GM23248 (cell line): ENCODE data around the gene TPGS1. TPM values are rescaled to one million over a fixed set of nuclear protein-coding genes. Genes with fewer than 3 reads are reported as not detected.

Source experiments
- DNase-seq: peaks from one replicate; pipeline ENCODE4 v3.0.0-alpha.2; 2015
- H2AFZ ChIP-seq: fragments of 200-600 bp; sonication (generic); 2 replicates; pipeline ENCODE4 v1.6.1; 2016; ENCODE audit warnings: antibody characterized with exemption
- H3F3A ChIP-seq: fragments of 200-600 bp; sonication (generic); 2 replicates; pipeline ENCODE4 v1.6.1; 2016; ENCODE audit warnings: mild to moderate bottlenecking, antibody characterized with exemption, mixed run types; ENCODE audit not compliant: insufficient read depth
- H3K27ac ChIP-seq: fragments of 200-600 bp; sonication (generic); 2 replicates; pipeline ENCODE4 v1.5.1; 2016; ENCODE audit warnings: mild to moderate bottlenecking
- H3K27me3 ChIP-seq: fragments of 200-600 bp; sonication (generic); replicated peaks from 2 replicates; pipeline ENCODE4 v1.6.1; 2016; ENCODE audit warnings: mild to moderate bottlenecking; ENCODE audit not compliant: insufficient read depth
- H3K36me3 ChIP-seq: fragments of 200-600 bp; sonication (generic); 2 replicates; pipeline ENCODE4 v1.6.1; 2016; ENCODE audit warnings: low read depth, mild to moderate bottlenecking
- H3K4me1 ChIP-seq: fragments of 200-600 bp; sonication (generic); 2 replicates; pipeline ENCODE4 v1.6.1; 2016; ENCODE audit warnings: mild to moderate bottlenecking; ENCODE audit not compliant: insufficient read depth
- H3K4me2 ChIP-seq: fragments of 200-600 bp; sonication (generic); one replicate; pipeline ENCODE4 v1.6.1; 2016; ENCODE audit warnings: mild to moderate bottlenecking; ENCODE audit not compliant: unreplicated experiment
- H3K4me3 ChIP-seq: fragments of 200-600 bp; sonication (generic); 2 replicates; pipeline ENCODE4 v1.5.1; 2016; ENCODE audit warnings: mild to moderate bottlenecking
- H3K79me2 ChIP-seq: fragments of 200-600 bp; sonication (generic); 2 replicates; pipeline ENCODE4 v1.6.1; 2016; ENCODE audit warnings: mild to moderate bottlenecking; ENCODE audit not compliant: insufficient read depth
- H3K9ac ChIP-seq: fragments of 200-600 bp; sonication (generic); 2 replicates; pipeline ENCODE4 v1.6.1; 2016; ENCODE audit warnings: mild to moderate bottlenecking
- H3K9me2 ChIP-seq: fragments of 200-600 bp; sonication (generic); 2 replicates; pipeline ENCODE4 v1.6.1; 2016; ENCODE audit warnings: mixed run types, mild to moderate bottlenecking, moderate library complexity; ENCODE audit not compliant: insufficient read depth
- H3K9me3 ChIP-seq: fragments of 200-600 bp; sonication (generic); one replicate; pipeline ENCODE4 v1.6.1; 2017; ENCODE audit warnings: low read depth
- H4K20me1 ChIP-seq: fragments of 200-600 bp; sonication (generic); 2 replicates; pipeline ENCODE4 v1.6.0; 2016; ENCODE audit not compliant: insufficient read depth
- EZH2 ChIP-seq: fragments of 200-600 bp; sonication (generic); IDR thresholded peaks from 2 replicates; pipeline ENCODE4 v1.6.1; 2018; ENCODE audit warnings: antibody characterized with exemption, mild to moderate bottlenecking; ENCODE audit not compliant: insufficient read depth, poor library complexity, severe bottlenecking
- EZH2phosphoT487 ChIP-seq: fragments of 200-600 bp; sonication (generic); IDR thresholded peaks from 2 replicates; pipeline ENCODE4 v1.6.1; 2018; ENCODE audit warnings: antibody characterized with exemption, moderate library complexity, mild to moderate bottlenecking, low read depth; ENCODE audit not compliant: insufficient read depth
- WGBS, 2 experiments: methylation state at CpG; one replicate each; pipeline ENCODE4 v1.1.6; 2015 to 2017; ENCODE audit warnings: low lambda C conversion rate in 2 of 2, low coverage in 1 of 2; ENCODE audit errors: missing lambda C conversion rate in 2 of 2; 5-methylcytosine and 5-hydroxymethylcytosine counted together
- in situ Hi-C: fragments of 300-500 bp; cut with MboI; formaldehyde crosslinking; loops from 2 replicates; pipeline ENCODE4 v1.15.0; 2020
- polyA plus RNA-seq: library from polyadenylated mRNA; unstranded; fragments of >200 nt; fragmentation: Nextera tagmentation; extraction: Ambion mirVana; gene quantifications from 2 replicates; pipeline ENCODE4 v1.2.1, GENCODE V29; 2016
- total RNA-seq: library from RNA; depleted of rRNA; stranded (reverse); fragments of >200 nt; shearing (Covaris generic); gene quantifications from 2 replicates; pipeline ENCODE4 v1.2.3, GENCODE V29; 2014

TPGS1 gene
- total and polyA plus RNA-seq, 2 experiments from 2014 or later = 22.0 to 60.5 TPM

DNA sequence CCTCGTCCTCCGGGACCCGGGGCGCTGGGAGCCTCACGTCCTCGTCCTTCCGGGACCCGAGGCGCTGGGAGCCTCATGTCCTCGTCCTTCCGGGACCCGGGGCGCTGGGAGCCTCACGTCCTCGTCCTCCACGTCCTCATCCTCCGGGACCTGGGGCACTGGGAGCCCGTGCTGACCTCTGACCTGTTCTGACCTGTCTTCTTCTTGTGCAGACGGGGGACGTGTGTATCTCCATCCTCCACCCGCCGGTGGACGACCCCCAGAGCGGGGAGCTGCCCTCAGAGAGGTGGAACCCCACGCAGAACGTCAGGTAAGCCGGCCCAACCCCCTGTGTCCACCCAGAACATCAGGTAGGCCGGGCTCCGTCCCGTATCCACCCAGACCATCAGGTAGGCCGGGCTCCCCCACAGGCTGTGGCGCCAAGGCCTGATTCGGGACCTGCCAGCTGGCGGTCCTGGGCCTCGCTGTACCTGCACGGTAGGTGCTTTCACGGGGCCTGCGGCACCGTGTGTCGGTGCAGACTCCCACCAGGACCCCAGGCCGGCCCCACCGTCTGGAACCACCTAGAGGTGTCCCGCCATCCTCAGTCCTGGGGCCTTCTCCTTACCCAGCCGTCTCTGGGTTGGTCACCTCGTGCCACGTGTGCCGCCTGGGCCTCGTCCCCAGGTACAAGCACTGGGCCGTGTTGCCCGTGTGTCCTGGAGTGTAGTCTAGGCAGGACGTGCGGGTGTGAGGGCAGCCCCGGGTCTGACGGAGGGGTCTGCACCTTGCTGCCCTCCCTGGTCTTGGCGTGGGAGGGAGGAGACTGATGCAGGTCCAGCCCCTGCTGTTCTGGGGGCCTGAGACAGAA, 29.0 kb downstream of the TPGS1 start:
- no peaks in the 10 kb centered on the region for H3F3A ChIP-seq
- H3K9me3 ChIP-seq = no peaks in the 10 kb centered on the region
- H3K79me2 ChIP-seq = peaks cover 56% of the 10 kb centered on the region
- no peak overlapping the region for H2AFZ ChIP-seq
- H3K4me1 ChIP-seq = peaks cover 7% of the 10 kb centered on the region
- no peak overlapping the region for H3K27ac ChIP-seq
- DNase-seq = no peak
- H4K20me1 ChIP-seq = no peaks in the 10 kb centered on the region
- TF ChIP-seq EZH2 (no peak), EZH2phosphoT487 (no peak)
- no peak overlapping the region for H3K4me3 ChIP-seq
- no peak overlapping the region for H3K9ac ChIP-seq
- H3K36me3 ChIP-seq = no peaks in the 10 kb centered on the region; the same call in 1 of the 2 replicates
- no peaks in the 10 kb centered on the region for H3K27me3 ChIP-seq
- in situ Hi-C loops = no loop called here
- H3K4me2 ChIP-seq = no peak overlapping the region
- 90 to 91% methylated on average over 26 to 43 of the region's 55 CpGs for WGBS, 2 experiments
- H3K9me2 ChIP-seq = no peaks in the 10 kb centered on the region

GRCh38 chr19:536881-537404, 29.6 kb downstream of the TPGS1 start:
- no peak for DNase-seq
- no peak overlapping the region for H3K4me2 ChIP-seq
- H3K79me2 ChIP-seq = peaks cover 53% of the 10 kb centered on the region
- no peak for TF ChIP-seq EZH2
- TF ChIP-seq EZH2phosphoT487 = no peak
- H3K4me3 ChIP-seq = no peak overlapping the region
- peaks cover 7% of the 10 kb centered on the region for H3K4me1 ChIP-seq
- no peak overlapping the region for H2AFZ ChIP-seq
- H3K27ac ChIP-seq = no peak overlapping the region
- H4K20me1 ChIP-seq = no peaks in the 10 kb centered on the region
- H3K36me3 ChIP-seq = no peaks in the 10 kb centered on the region; the same call in 1 of the 2 replicates
- no peaks in the 10 kb centered on the region for H3K27me3 ChIP-seq
- H3K9me2 ChIP-seq = no peaks in the 10 kb centered on the region
- no peak overlapping the region for H3K9ac ChIP-seq
- no peaks in the 10 kb centered on the region for H3F3A ChIP-seq
- 93 to 96% methylated on average over 15 to 23 of the region's 26 CpGs for WGBS, 2 experiments
- in situ Hi-C loops = no loop called here
- H3K9me3 ChIP-seq = no peaks in the 10 kb centered on the region

GRCh38 chr19:538641-539428, 31.5 kb downstream of the TPGS1 start:
- peaks cover 34% of the 10 kb centered on the region for H3K79me2 ChIP-seq
- no peak for TF ChIP-seq EZH2
- TF ChIP-seq EZH2phosphoT487 = no peak
- no peak overlapping the region for H2AFZ ChIP-seq
- peaks cover 3% of the 10 kb centered on the region for H3K4me1 ChIP-seq
- WGBS, 2 experiments = 89 to 90% methylated on average over 22 to 40 of the region's 40 CpGs
- H3K9me3 ChIP-seq = no peaks in the 10 kb centered on the region
- H3K27me3 ChIP-seq = no peaks in the 10 kb centered on the region
- H4K20me1 ChIP-seq = no peaks in the 10 kb centered on the region
- no peak overlapping the region for H3K4me3 ChIP-seq
- no peaks in the 10 kb centered on the region for H3K9me2 ChIP-seq
- H3K27ac ChIP-seq = no peak overlapping the region
- DNase-seq = no peak
- H3K9ac ChIP-seq = no peak overlapping the region
- no peak overlapping the region for H3K4me2 ChIP-seq
- H3F3A ChIP-seq = no peaks in the 10 kb centered on the region
- H3K36me3 ChIP-seq = no peaks in the 10 kb centered on the region; the same call in 1 of the 2 replicates
- in situ Hi-C loops = no loop called here

- Histone ChIP-seq H3K27ac (no peak overlapping the region), H3K9me2 (no peaks in the 10 kb centered on the region), H3F3A (no peaks in the 10 kb centered on the region), H3K36me3 (no peaks in the 10 kb centered on the region; the same call in 1 of the 2 replicates), H3K27me3 (no peaks in the 10 kb centered on the region), H3K9ac (no peak overlapping the region), H3K4me1 (no peaks in the 10 kb centered on the region), H3K9me3 (no peaks in the 10 kb centered on the region), H3K79me2 (peaks cover 29% of the 10 kb centered on the region), H3K4me3 (no peak overlapping the region), H3K4me2 (no peak overlapping the region), H2AFZ (no peak overlapping the region), H4K20me1 (no peaks in the 10 kb centered on the region)
- in situ Hi-C loops = no loop called here
- DNase-seq = no peak
- TF ChIP-seq EZH2phosphoT487 (no peak), EZH2 (no peak)
- 87 to 90% methylated on average over 25 to 30 of the region's 30 CpGs for WGBS, 2 experiments
Measured at GRCh38 chr19:539429-540030, 32.2 kb downstream of the TPGS1 start.
